SU-DHL-6 (cell line): ENCODE results near the gene ERBB4.

ENCODE experiments used
- H2AFZ ChIP-seq: fragments of 200-600 bp; sonication (generic); 2 replicates; pipeline ENCODE4 v1.6.1; 2014; ENCODE audit warnings: low read depth, mild to moderate bottlenecking, moderate library complexity, mixed read lengths, antibody characterized with exemption, low read length; ENCODE audit not compliant: severe bottlenecking
- H3F3A ChIP-seq: fragments of 200-600 bp; shearing (Covaris generic); 2 replicates; pipeline ENCODE4 v1.6.0; 2016; ENCODE audit warnings: antibody characterized with exemption, mild to moderate bottlenecking; ENCODE audit not compliant: insufficient read depth
- H3K27ac ChIP-seq: fragments of 200-600 bp; sonication (generic); 2 replicates; pipeline ENCODE4 v1.5.1; 2016; ENCODE audit warnings: low read depth, mild to moderate bottlenecking, low read length, moderate library complexity, mixed read lengths
- H3K27me3 ChIP-seq: fragments of 200-600 bp; sonication (generic), shearing (Covaris generic); 2 replicates; pipeline ENCODE4 v1.6.0; 2014; ENCODE audit warnings: mild to moderate bottlenecking, low read length
- H3K36me3 ChIP-seq: fragments of 200-600 bp; sonication (generic); 2 replicates; pipeline ENCODE4 v1.6.1; 2014; ENCODE audit warnings: mild to moderate bottlenecking, low read length, mixed read lengths
- H3K4me2 ChIP-seq: fragments of 300-600, 200-600 bp; shearing (Covaris generic), sonication (generic); 2 replicates; pipeline ENCODE4 v1.6.0; 2014; ENCODE audit warnings: low read length, low read depth, mild to moderate bottlenecking; ENCODE audit not compliant: poor library complexity, severe bottlenecking
- H3K4me3 ChIP-seq: fragments of 200-600 bp; sonication (generic); 2 replicates; pipeline ENCODE4 v1.5.1; 2014; ENCODE audit warnings: antibody characterized with exemption, low read length, mild to moderate bottlenecking, mixed read lengths; ENCODE audit not compliant: insufficient read depth, poor library complexity, severe bottlenecking
- H3K79me2 ChIP-seq: fragments of 200-600 bp; sonication (generic); 2 replicates; pipeline ENCODE4 v1.6.1; 2014; ENCODE audit warnings: mild to moderate bottlenecking, low read length, moderate library complexity; ENCODE audit not compliant: insufficient read depth
- H3K9ac ChIP-seq: fragments of 200-600 bp; sonication (generic); 2 replicates; pipeline ENCODE4 v1.7.0; 2014; ENCODE audit warnings: mild to moderate bottlenecking, low read length
- H3K9me2 ChIP-seq: fragments of 200-600 bp; sonication (generic); replicated peaks from 2 replicates; pipeline ENCODE4 v1.6.1; 2014; ENCODE audit warnings: low read length; ENCODE audit not compliant: insufficient read depth
- H3K9me3 ChIP-seq: fragments of 200-600 bp; sonication (generic); 2 replicates; pipeline ENCODE4 v1.6.1; 2014; ENCODE audit warnings: low read length, mixed read lengths; ENCODE audit not compliant: insufficient read depth
- H4K20me1 ChIP-seq: fragments of 200-600 bp; sonication (generic); 2 replicates; pipeline ENCODE4 v1.6.1; 2014; ENCODE audit warnings: low read depth, mild to moderate bottlenecking, antibody characterized with exemption, low read length, moderate library complexity, mixed read lengths
- CTCF ChIP-seq: fragments of 200-600 bp; sonication (generic); IDR thresholded peaks from one replicate; pipeline ENCODE4 v1.5.1; 2017; ENCODE audit warnings: antibody characterized with exemption, mild to moderate bottlenecking, low read length, moderate library complexity; ENCODE audit not compliant: insufficient read depth, poor library complexity, severe bottlenecking
- EZH2phosphoT487 ChIP-seq: fragments of 200-600 bp; sonication (generic), shearing (Covaris generic); conservative IDR thresholded peaks from 2 replicates; pipeline ENCODE4 v1.6.1; 2018; ENCODE audit warnings: mild to moderate bottlenecking, antibody characterized with exemption, low read length, moderate library complexity, mixed read lengths

The ERBB4 gene

GRCh38 chr2:211354481-211354880 is 1184.1 kb downstream of the ERBB4 start:
- TF ChIP-seq EZH2phosphoT487 = no peak
- TF ChIP-seq CTCF = no peak
- no peaks in the 10 kb centered on the region for H3K79me2 ChIP-seq
- no peak overlapping the region for H3K4me2 ChIP-seq
- no peaks in the 10 kb centered on the region for H3K36me3 ChIP-seq
- H3K9ac ChIP-seq = no peak overlapping the region
- H4K20me1 ChIP-seq = no peaks in the 10 kb centered on the region
- no peaks in the 10 kb centered on the region for H3K27me3 ChIP-seq
- H3K27ac ChIP-seq = no peak overlapping the region
- H2AFZ ChIP-seq = no peak overlapping the region
- no peaks in the 10 kb centered on the region for H3K9me2 ChIP-seq
- H3K9me3 ChIP-seq = no peaks in the 10 kb centered on the region
- no peak overlapping the region for H3K4me3 ChIP-seq
- no peaks in the 10 kb centered on the region for H3F3A ChIP-seq

GRCh38 chr2:211351987-211352386 is 1186.6 kb downstream of the ERBB4 start:
- Histone ChIP-seq H4K20me1 (no peaks in the 10 kb centered on the region), H3K79me2 (no peaks in the 10 kb centered on the region), H3F3A (no peaks in the 10 kb centered on the region), H2AFZ (no peak overlapping the region), H3K4me2 (no peak overlapping the region), H3K4me3 (no peak overlapping the region), H3K27me3 (no peaks in the 10 kb centered on the region), H3K36me3 (no peaks in the 10 kb centered on the region), H3K9me2 (no peaks in the 10 kb centered on the region), H3K9ac (no peak overlapping the region), H3K9me3 (no peaks in the 10 kb centered on the region), H3K27ac (no peak overlapping the region)
- no peak for TF ChIP-seq EZH2phosphoT487
- no peak for TF ChIP-seq CTCF

GRCh38 chr2:211349031-211349430 is 1189.6 kb downstream of the ERBB4 start:
- no peak for TF ChIP-seq CTCF
- no peak for TF ChIP-seq EZH2phosphoT487
- Histone ChIP-seq H3K4me3 (no peak overlapping the region), H3K27me3 (no peaks in the 10 kb centered on the region), H3K27ac (no peak overlapping the region), H2AFZ (no peak overlapping the region), H3K4me2 (no peak overlapping the region), H3K9me2 (no peaks in the 10 kb centered on the region), H3K9me3 (no peaks in the 10 kb centered on the region), H3K79me2 (no peaks in the 10 kb centered on the region), H3F3A (no peaks in the 10 kb centered on the region), H3K9ac (no peak overlapping the region), H4K20me1 (no peaks in the 10 kb centered on the region), H3K36me3 (no peaks in the 10 kb centered on the region)
